Endothelial cell of umbilical vein (primary cell): ENCODE measurements around the gene INTS6. TPM values are rescaled to one million over a fixed set of nuclear protein-coding genes. Genes with fewer than 3 reads are reported as not detected.
A peak's percentile ranks its signal among the peaks of the same experiment; 100 is the strongest.

Experiments used
- BruUV-seq: library from RNA; stranded (reverse); fragments of 400-500 nt; replicated peaks from 2 replicates; lab custom pipeline; 2021; lab: Mats Ljungman, UMichigan
- CTCF ChIA-PET: fragments of 300-600, 350-600 bp; sonication (Branson Sonifier 250); formaldehyde crosslinking; loops from one replicate; lab custom pipeline; 2021; ENCODE audit warnings: antibody characterized with exemption, inconsistent platforms; lab: Charles Lee
- POLR2A ChIA-PET: fragments of 300-600, 350-600 bp; sonication (Branson Sonifier 250); formaldehyde crosslinking; loops from one replicate; lab custom pipeline; 2021; ENCODE audit warnings: antibody characterized with exemption, inconsistent platforms; lab: Charles Lee
- DNase-seq: peaks from one replicate; pipeline ENCODE4 v3.0.0-alpha.2; 2011; ENCODE audit warnings: low read depth, low spot score
- FAIRE-seq: peaks from 2 replicates; lab custom pipeline; 2011; peaks lifted over from hg19 to GRCh38; lab: Jason Lieb, UNC
- H2AFZ ChIP-seq: 2 replicates; pipeline ENCODE4 v1.6.0; 2012; ENCODE audit warnings: low read depth, low read length, control low read depth, inconsistent platforms
- H3K27ac ChIP-seq: 2 replicates; pipeline ENCODE4 v1.5.1; 2011; ENCODE audit warnings: low read depth, mild to moderate bottlenecking, control low read depth, low read length, moderate library complexity; ENCODE audit not compliant: insufficient read depth
- H3K27me3 ChIP-seq, 2 experiments: 2 replicates each; pipeline versions ENCODE4 v1.6.0 to v1.6.1; 2011; ENCODE audit warnings: low read length in 2 of 2, mixed read lengths in 1 of 2; ENCODE audit not compliant: control insufficient read depth in 2 of 2, insufficient read depth in 2 of 2
- H3K36me3 ChIP-seq, 2 experiments: 2 replicates in 1 of 2; 3 replicates in 1 of 2; pipeline ENCODE4 v1.5.1; 2011; ENCODE audit warnings: low read length in 2 of 2, mild to moderate bottlenecking in 1 of 2, moderate library complexity in 1 of 2; ENCODE audit not compliant: control insufficient read depth in 2 of 2, insufficient read depth in 2 of 2; ENCODE audit errors: extremely low read depth in 1 of 2
- H3K4me1 ChIP-seq: 3 replicates; pipeline ENCODE4 v1.5.1; 2011; ENCODE audit warnings: mild to moderate bottlenecking, low read length; ENCODE audit not compliant: control insufficient read depth, insufficient read depth; ENCODE audit errors: extremely low read depth
- H3K4me2 ChIP-seq: 2 replicates; pipeline ENCODE4 v1.6.1; 2011; ENCODE audit warnings: low read length, control low read depth, mixed read lengths; ENCODE audit not compliant: insufficient read depth
- H3K4me3 ChIP-seq, 3 experiments: fragments of 200-600 bp in 1 of 3; sonication (generic), shearing (Covaris generic) in 1 of 3; replicated peaks in 1 of 3; 2 replicates each; pipeline ENCODE4 v1.5.1; 2011 to 2016; ENCODE audit warnings: control low read depth in 3 of 3, low read length in 3 of 3, mild to moderate bottlenecking in 2 of 3, inconsistent platforms in 1 of 3, low read depth in 1 of 3, moderate library complexity in 1 of 3; ENCODE audit not compliant: insufficient read depth in 1 of 3
- H3K79me2 ChIP-seq: 2 replicates; pipeline ENCODE4 v1.6.0; 2012; ENCODE audit warnings: low read length, inconsistent platforms; ENCODE audit not compliant: control insufficient read depth, insufficient read depth
- H3K9ac ChIP-seq: replicated peaks from 2 replicates; pipeline ENCODE3; 2011; ENCODE audit warnings: low read length, control low read depth; ENCODE audit not compliant: insufficient read depth; ENCODE audit errors: extremely low read depth
- H3K9me1 ChIP-seq: replicated peaks from 3 replicates; pipeline ENCODE4 v1.6.0; 2011; ENCODE audit warnings: mild to moderate bottlenecking, low read length; ENCODE audit not compliant: control insufficient read depth, insufficient read depth; ENCODE audit errors: extremely low read depth
- H3K9me3 ChIP-seq: replicated peaks from 2 replicates; pipeline ENCODE4 v1.5.1; 2012; ENCODE audit warnings: low read length, inconsistent platforms; ENCODE audit not compliant: control insufficient read depth, insufficient read depth
- H4K20me1 ChIP-seq: replicated peaks from 2 replicates; pipeline ENCODE3; 2011; ENCODE audit warnings: mild to moderate bottlenecking, low read length; ENCODE audit not compliant: control insufficient read depth, insufficient read depth; ENCODE audit errors: extremely low read depth
- JUN ChIP-seq: IDR thresholded peaks from 2 replicates; pipeline ENCODE4 v1.6.1; 2011; ENCODE audit warnings: borderline replicate concordance, low read depth; ENCODE audit not compliant: insufficient read length, insufficient read depth
- MYC ChIP-seq: IDR thresholded peaks from one replicate; pipeline ENCODE4 v1.6.1; 2011; ENCODE audit warnings: mild to moderate bottlenecking, low read depth, low read length
- POLR2AphosphoS5 ChIP-seq: IDR thresholded peaks from 2 replicates; pipeline ENCODE4 v1.6.1; 2012; ENCODE audit warnings: low read depth, mild to moderate bottlenecking, control low read depth, low read length, moderate library complexity; ENCODE audit not compliant: insufficient read depth
- dilution Hi-C: fragments of 300-500 bp; cut with MboI; formaldehyde crosslinking; loops from one replicate; pipeline ENCODE4 v1.15.0; 2019; ENCODE audit warnings: low sequenced_read_pairs; ENCODE audit not compliant: extremely low pct_ligation_motif_present
- intact Hi-C: fragments of 100-400 bp; cut with micrococcal nuclease; formaldehyde crosslinking; loops from one replicate; pipeline ENCODE4 v1.10.0; 2022
- polyA plus RNA-seq, 4 experiments: library from polyadenylated mRNA; depleted of rRNA in 3 of 4; stranded (reverse) in 3 of 4; unstranded in 1 of 4; fragments of >200 nt; gene quantifications; 2 replicates each; pipeline versions ENCODE4 v1.2.1 to v1.2.3, GENCODE V29; 2011 to 2012; ENCODE audit warnings: missing spikeins in 1 of 4
- total RNA-seq: library from RNA; stranded (reverse); gene quantifications from 2 replicates; pipeline ENCODE4 v1.2.3, GENCODE V29; 2021
- TF ChIP-seq, protein P1 (sequence below): IDR thresholded peaks from 2 replicates; pipeline ENCODE4 v1.6.1; 2011; ENCODE audit not compliant: insufficient read depth, insufficient read length

The INTS6 gene
- total and polyA plus RNA-seq, 2 donors (not counting 3 experiments of a cell fraction or from before 2014, with no cell fraction given) = 9.5 to 45.4 TPM

DNA sequence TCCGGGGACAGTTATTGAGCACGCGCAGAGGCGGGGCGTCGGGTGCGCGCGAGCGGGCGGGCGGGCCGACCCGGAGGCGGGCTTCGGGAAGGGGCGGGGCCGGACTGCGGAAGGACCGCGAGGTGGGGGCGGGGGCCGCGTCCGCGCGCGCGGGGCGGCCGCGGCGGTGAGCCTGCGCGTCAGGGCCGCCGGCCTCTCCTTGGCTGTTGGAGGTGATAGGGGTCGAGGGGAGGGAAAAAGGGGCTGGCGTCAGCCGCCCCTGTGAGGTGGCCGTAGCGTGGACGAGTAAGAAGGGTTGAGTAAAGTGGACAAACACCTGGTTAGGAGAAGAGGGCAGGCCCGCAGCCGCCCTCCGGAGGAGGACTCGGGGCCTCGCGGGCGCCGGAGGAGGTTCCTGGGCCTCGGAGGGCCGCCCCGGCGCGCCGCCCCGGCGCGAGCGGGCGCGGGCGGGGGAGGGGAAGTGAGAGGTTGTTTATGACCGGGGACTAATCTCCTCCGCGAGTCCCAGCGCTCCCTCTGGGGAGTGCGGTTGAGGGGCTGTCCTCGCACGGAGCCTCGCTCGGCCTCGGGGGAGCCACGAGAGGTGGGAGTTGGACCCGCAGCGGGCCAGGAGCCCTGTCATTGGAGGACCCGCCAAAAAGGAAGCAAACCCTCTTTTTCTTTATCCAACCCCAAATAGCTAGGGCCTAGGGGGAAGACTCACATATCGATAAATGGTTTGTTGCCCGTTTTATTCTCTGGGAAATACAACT lies 547 bp upstream of the INTS6 start:
- CTCF ChIA-PET = interaction anchor here (0.5 to 2.1 kb wide), 12 partner anchors 11 to 1793 kb away, joined by 3 to 13 read pairs (median 4); no protein-coding TSS in a partner anchor
- TF ChIP-seq MYC = no peak
- no peak for TF ChIP-seq POLR2AphosphoS5
- no peak for TF ChIP-seq JUN
- TF ChIP-seq, protein P1, sequence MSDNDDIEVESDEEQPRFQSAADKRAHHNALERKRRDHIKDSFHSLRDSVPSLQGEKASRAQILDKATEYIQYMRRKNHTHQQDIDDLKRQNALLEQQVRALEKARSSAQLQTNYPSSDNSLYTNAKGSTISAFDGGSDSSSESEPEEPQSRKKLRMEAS = no peak
- FAIRE-seq = no peak
- BruUV-seq = no TSS peak
- peaks cover 3 to 16% of the 10 kb centered on the region in 2 experiments for H3K36me3 ChIP-seq
- no peaks in the 10 kb centered on the region for H3K9me3 ChIP-seq
- peak overlapping the region; percentile 87 for H2AFZ ChIP-seq
- POLR2A ChIA-PET = interaction anchor here (0.6 to 1.5 kb wide), 48 partner anchors 9 to 1199 kb away, joined by 3 to 27 read pairs (median 4); partner anchors contain the start of genes NEK3, SUGT1 and WDFY2
- H4K20me1 ChIP-seq = no peaks in the 10 kb centered on the region
- intact Hi-C loops (loop anchor here (1.0 to 10.0 kb wide), 8 partner anchors 131 to 751 kb away; partner anchors contain the start of genes ALG11, FAM124A, NEK5 and WDFY2), dilution Hi-C loops (no loop called here)
- peak overlapping the region; percentile 84 for H3K9ac ChIP-seq
- H3K4me2 ChIP-seq = peak overlapping the region; percentile 78
- no peak for DNase-seq
- H3K79me2 ChIP-seq = peaks cover 23% of the 10 kb centered on the region
- H3K9me1 ChIP-seq = no peaks in the 10 kb centered on the region
- H3K27ac ChIP-seq = peak overlapping the region; percentile 93
- peaks cover 20% of the 10 kb centered on the region for H3K4me1 ChIP-seq
- H3K27me3 ChIP-seq = no peaks in the 10 kb centered on the region
- H3K4me3 ChIP-seq = peak overlapping the region; percentile 27 to 66 (median 48)
